Activated CD4-positive, alpha-beta T cell treated with anti-CD3 and anti-CD28 coated beads, Interleukin-2, amount 10 ng/mL, durations not matched to agents 24 days and 14 days (primary cell): Measurements from ENCODE around the gene PDE4A. TPM values are rescaled to one million over a fixed set of nuclear protein-coding genes. Genes with fewer than 3 reads are reported as not detected.
"Not testable (repeated sequence)": the region's sequence is repeated elsewhere in the genome, so short reads cannot be mapped to it uniquely, and the experiment has no call there.

Source experiments
- DNase-seq: peaks from one replicate; pipeline ENCODE4 v3.0.0; 2022
- H3K27ac Mint-ChIP-seq: one replicate; pipeline ENCODE4 v1.8.0; 2022; ENCODE audit warnings: mild to moderate bottlenecking, mixed read lengths
- H3K27me3 Mint-ChIP-seq: one replicate; pipeline ENCODE4 v1.8.0; 2022; ENCODE audit warnings: mixed read lengths
- H3K36me3 Mint-ChIP-seq: one replicate; pipeline ENCODE4 v1.8.0; 2022; ENCODE audit warnings: low read depth, mild to moderate bottlenecking, mixed read lengths
- H3K4me1 Mint-ChIP-seq: one replicate; pipeline ENCODE4 v1.8.0; 2021; ENCODE audit warnings: mixed read lengths
- H3K4me3 Mint-ChIP-seq: one replicate; pipeline ENCODE4 v1.8.0; 2022; ENCODE audit warnings: mild to moderate bottlenecking, moderate library complexity, mixed read lengths
- H3K9me3 Mint-ChIP-seq: one replicate; pipeline ENCODE4 v1.8.0; 2021; ENCODE audit warnings: mixed read lengths
- intact Hi-C: fragments of 100-400 bp; cut with micrococcal nuclease; formaldehyde crosslinking; loops from one replicate; pipeline ENCODE4 v1.15.1; 2023
- total RNA-seq: library from RNA; stranded (reverse); gene quantifications from 2 replicates; pipeline ENCODE4 v1.2.3, GENCODE V29; 2022

The PDE4A gene
- total RNA-seq, 1 donor from 2014 or later, result 58.0 TPM

GRCh38 chr19:10393137-10393536 is 27.2 kb upstream of the PDE4A start:
- Mint-ChIP-seq H3K27ac (no peak overlapping the region), H3K4me3 (no peak overlapping the region), H3K4me1 (peaks cover 13% of the 10 kb centered on the region), H3K27me3 (no peaks in the 10 kb centered on the region), H3K36me3 (peaks cover 68% of the 10 kb centered on the region), H3K9me3 (no peaks in the 10 kb centered on the region)
- no peak for DNase-seq
- intact Hi-C loops, result no loop called here

DNA sequence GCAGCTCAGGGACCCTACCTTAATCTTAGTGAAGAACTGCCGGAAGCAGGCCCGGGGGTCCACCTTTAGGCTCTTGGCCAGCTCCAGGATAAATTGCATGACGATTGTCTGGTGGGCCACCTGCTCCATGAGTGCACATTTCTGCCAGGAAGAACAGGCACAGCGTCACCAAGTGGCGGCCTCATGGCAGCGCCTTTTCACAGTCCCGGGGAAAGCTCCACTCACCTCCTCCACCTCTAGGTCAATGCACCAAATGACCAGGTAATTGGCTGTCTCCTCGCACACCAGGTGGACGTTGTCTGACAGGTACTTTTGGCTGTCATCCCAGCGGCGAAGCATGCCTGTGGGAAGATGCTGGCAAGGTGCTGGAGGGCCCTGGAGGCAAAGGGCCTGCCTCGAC is 25.3 kb upstream of the PDE4A start:
- Mint-ChIP-seq H3K4me3 (no peak overlapping the region), H3K27me3 (no peaks in the 10 kb centered on the region), H3K9me3 (no peaks in the 10 kb centered on the region), H3K4me1 (peaks cover 9% of the 10 kb centered on the region), H3K27ac (no peak overlapping the region), H3K36me3 (peaks cover 65% of the 10 kb centered on the region)
- DNase-seq, result no peak
- intact Hi-C loops, result no loop called here

DNA sequence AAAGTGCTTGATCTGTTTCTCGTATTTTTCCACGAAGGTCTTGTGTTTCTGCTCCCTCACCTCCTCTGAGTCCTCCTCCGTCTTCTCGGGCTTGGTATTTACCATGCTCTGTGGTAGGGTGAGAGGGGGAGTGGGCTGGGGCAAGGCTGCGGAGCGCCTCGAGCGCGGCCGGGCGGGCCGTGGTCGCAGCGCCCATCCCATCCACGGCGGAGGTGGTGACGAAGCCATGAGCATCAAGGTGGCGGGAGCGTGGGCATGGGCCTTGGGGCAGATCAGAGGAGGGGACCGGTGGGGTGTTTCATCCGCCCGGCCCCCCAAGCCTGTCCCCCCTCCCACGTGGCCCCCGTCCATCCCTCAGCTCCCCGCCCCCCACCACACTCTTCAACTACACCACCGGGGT is 24.9 kb upstream of the PDE4A start:
- peaks cover 8% of the 10 kb centered on the region for H3K4me1 Mint-ChIP-seq
- no peaks in the 10 kb centered on the region for H3K9me3 Mint-ChIP-seq
- peaks cover 65% of the 10 kb centered on the region for H3K36me3 Mint-ChIP-seq
- H3K4me3 Mint-ChIP-seq, result no peak overlapping the region
- intact Hi-C loops, result no loop called here
- DNase-seq, result no peak
- no peak overlapping the region for H3K27ac Mint-ChIP-seq
- H3K27me3 Mint-ChIP-seq, result no peaks in the 10 kb centered on the region

GRCh38 chr19:10395917-10396316 is 24.4 kb upstream of the PDE4A start:
- intact Hi-C loops, result no loop called here
- H3K27ac Mint-ChIP-seq, result no peak overlapping the region
- H3K27me3 Mint-ChIP-seq, result no peaks in the 10 kb centered on the region
- H3K36me3 Mint-ChIP-seq, result peaks cover 60% of the 10 kb centered on the region
- H3K4me3 Mint-ChIP-seq, result no peak overlapping the region
- no peak for DNase-seq
- H3K9me3 Mint-ChIP-seq, result no peaks in the 10 kb centered on the region
- peaks cover 9% of the 10 kb centered on the region for H3K4me1 Mint-ChIP-seq

DNA sequence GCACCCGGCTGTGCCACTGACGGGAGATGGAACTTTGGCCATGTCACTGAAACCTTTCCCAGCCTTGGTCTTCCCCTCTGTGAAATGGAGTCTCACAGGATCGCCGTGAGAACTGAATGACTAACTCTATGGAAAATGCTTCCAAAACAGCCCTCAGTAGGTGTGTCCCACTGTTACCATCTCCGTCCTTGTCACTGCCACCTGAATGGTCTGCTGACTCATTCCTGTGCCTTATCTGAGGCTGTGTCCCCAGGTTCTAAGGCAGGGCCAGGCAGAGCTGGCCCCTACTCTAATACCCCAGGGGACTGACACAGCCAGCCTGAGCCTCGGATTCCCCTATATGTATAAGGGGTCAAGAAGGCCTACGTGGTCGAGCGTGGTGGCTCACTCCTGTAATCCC is 21.5 kb upstream of the PDE4A start:
- H3K4me3 Mint-ChIP-seq, result no peak overlapping the region
- no peaks in the 10 kb centered on the region for H3K27me3 Mint-ChIP-seq
- intact Hi-C loops, result no loop called here
- H3K4me1 Mint-ChIP-seq, result peaks cover 29% of the 10 kb centered on the region
- H3K9me3 Mint-ChIP-seq, result no peaks in the 10 kb centered on the region
- peaks cover 67% of the 10 kb centered on the region for H3K36me3 Mint-ChIP-seq
- H3K27ac Mint-ChIP-seq, result no peak overlapping the region
- DNase-seq, result no peak

GRCh38 chr19:10399340-10399739 is 21.0 kb upstream of the PDE4A start:
- Mint-ChIP-seq H3K4me1 (peaks cover 31% of the 10 kb centered on the region), H3K36me3 (peaks cover 66% of the 10 kb centered on the region)
- H3K4me3 Mint-ChIP-seq, H3K27me3 Mint-ChIP-seq, DNase-seq, H3K27ac Mint-ChIP-seq, H3K9me3 Mint-ChIP-seq, intact Hi-C loops: not testable (repeated sequence)

DNA sequence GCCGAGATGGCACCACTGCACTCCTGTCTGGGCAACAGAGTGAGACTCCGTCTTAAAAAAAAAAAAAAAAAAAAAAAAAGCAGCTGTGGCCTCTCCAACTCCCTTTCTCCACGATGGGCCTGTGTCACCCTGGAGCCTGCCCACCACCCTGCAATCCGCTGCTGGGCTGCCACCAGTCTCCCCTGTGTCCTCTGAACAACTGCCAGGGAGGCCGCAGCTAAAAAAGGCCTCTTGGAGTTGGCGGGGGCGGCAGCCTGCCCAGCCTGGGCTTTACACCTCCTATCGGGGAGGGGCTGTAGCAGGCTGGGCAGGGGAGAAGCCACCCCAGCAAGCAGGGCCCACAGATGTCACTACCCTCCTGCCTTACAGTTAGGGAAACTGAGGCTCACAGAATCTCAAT is 20.5 kb upstream of the PDE4A start:
- H3K9me3 Mint-ChIP-seq, result no peaks in the 10 kb centered on the region
- peak overlapping the region; percentile 99 for H3K4me3 Mint-ChIP-seq
- no peak overlapping the region for H3K27ac Mint-ChIP-seq
- no peaks in the 10 kb centered on the region for H3K27me3 Mint-ChIP-seq
- intact Hi-C loops, result loop anchor here (5.0 kb wide), 3 partner anchors 167 to 293 kb away; partner anchors contain the start of genes CDKN2D, ILF3, KRI1 and PPAN
- DNase-seq, result no peak
- peaks cover 62% of the 10 kb centered on the region for H3K36me3 Mint-ChIP-seq
- H3K4me1 Mint-ChIP-seq, result peaks cover 35% of the 10 kb centered on the region

- peaks cover 55% of the 10 kb centered on the region for H3K4me1 Mint-ChIP-seq
- DNase-seq, result peak; percentile 76
- peaks cover 47% of the 10 kb centered on the region for H3K36me3 Mint-ChIP-seq
These were observed 17.8 kb upstream of the PDE4A start for GRCh38 chr19:10402441-10403038.

GRCh38 chr19:10403137-10404021 is 17.0 kb upstream of the PDE4A start, which contains the start of gene CDC37:
TSS of gene CDC37 (minus strand) at chr19:10403542. CDS start at chr19:10403479, 63 bp downstream.
- no peaks in the 10 kb centered on the region for H3K9me3 Mint-ChIP-seq
- H3K27ac Mint-ChIP-seq, result peak within 1 kb of the TSS; percentile 98
- peak within 1 kb of the TSS; percentile 99 for H3K4me3 Mint-ChIP-seq
- peaks cover 38% of the 10 kb centered on the region for H3K36me3 Mint-ChIP-seq
- peaks cover 58% of the 10 kb centered on the region for H3K4me1 Mint-ChIP-seq
- H3K27me3 Mint-ChIP-seq, result no peaks in the 10 kb centered on the region
- peak; percentile 100 for DNase-seq
- intact Hi-C loops, result loop anchor here (1.0 to 5.0 kb wide), 7 partner anchors 21 to 296 kb away; partner anchors contain the start of genes CDKN2D, ILF3, KRI1 and PPAN

More at GRCh38 chr19:10402441-10403038, 17.8 kb upstream of the PDE4A start:
- Mint-ChIP-seq H3K9me3 (no peaks in the 10 kb centered on the region), H3K27ac (peak overlapping the region; percentile 98), H3K27me3 (no peaks in the 10 kb centered on the region), H3K4me3 (peak overlapping the region; percentile 99)
- intact Hi-C loops, result loop anchor here (2.0 to 5.0 kb wide), 5 partner anchors 70 to 295 kb away; partner anchors contain the start of genes CDKN2D, ILF3, KRI1 and PPAN

DNA sequence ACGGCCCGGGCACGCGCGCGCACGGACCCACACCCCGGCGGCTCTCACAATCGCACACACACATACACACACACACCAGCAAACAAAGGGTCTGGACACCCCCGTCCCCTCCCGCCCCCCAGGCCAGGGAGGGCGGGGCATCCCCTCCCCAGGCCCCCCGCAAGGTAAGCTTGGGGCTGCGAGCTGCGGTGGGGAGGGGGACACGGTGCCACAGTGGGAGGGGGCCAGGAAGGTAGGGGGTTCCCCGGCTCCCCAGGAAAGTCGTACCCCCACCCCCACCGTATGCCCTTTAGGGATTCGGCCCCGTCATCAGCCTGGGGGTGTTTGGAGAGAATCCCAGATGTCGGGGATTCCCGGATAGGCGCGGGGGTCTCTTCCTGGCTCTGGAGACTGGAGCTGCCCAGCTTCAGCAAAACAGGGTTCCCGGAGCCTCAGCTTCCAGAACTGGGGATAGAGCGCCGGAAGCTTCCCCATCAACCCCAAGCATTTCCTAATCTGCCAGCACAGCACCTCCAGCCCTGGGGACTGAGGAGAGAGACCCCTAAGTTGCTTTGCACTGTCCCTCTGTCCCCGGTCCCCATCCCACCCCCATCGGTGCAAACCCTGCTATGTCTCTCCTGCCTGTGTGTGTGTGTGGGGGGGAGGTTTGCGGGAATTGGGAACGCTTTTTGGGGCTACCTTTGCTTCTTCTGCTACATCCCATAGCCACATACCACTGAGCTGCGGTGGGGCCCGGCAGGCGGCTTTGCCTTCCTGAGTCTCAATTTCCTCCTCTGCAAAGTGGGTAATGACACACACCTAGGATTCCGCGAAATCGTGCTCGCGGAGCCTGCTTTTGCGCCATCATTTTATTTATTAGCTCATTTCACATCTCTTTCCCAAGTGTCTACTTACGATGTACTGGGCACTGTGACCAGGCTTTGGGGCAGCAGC is 15.2 kb upstream of the PDE4A start:
- Mint-ChIP-seq H3K27ac (peak overlapping the region; percentile 98), H3K36me3 (peaks cover 34% of the 10 kb centered on the region), H3K9me3 (no peaks in the 10 kb centered on the region), H3K27me3 (no peaks in the 10 kb centered on the region), H3K4me1 (peaks cover 72% of the 10 kb centered on the region), H3K4me3 (peak overlapping the region; percentile 99)
- intact Hi-C loops, result loop anchor here (1.0 to 5.0 kb wide), 5 partner anchors 20 to 298 kb away; partner anchors contain the start of genes CDKN2D, ILF3, KRI1 and PPAN
- DNase-seq, result peak; percentile 88

DNA sequence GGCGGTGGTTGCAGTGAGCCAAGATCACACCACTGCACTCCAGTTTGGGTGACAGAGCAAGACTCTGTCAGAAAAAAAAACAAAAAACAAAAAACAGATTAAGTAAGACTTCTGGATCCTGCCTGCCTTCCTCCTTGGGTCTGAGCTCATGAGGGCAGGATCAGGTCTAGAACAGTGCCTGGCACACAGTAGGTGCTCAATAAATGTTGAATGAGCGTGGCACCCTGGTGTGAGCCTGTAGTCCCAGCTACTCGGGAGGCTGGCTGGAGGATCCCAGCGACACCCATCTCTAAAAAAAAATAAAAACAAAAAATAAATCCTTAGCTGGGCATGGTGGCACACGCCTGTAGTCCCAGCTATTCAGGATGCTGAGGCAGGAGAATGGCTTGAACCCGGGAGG is 14.1 kb upstream of the PDE4A start:
- Mint-ChIP-seq H3K4me1 (peaks cover 76% of the 10 kb centered on the region), H3K27me3 (no peaks in the 10 kb centered on the region), H3K9me3 (no peaks in the 10 kb centered on the region), H3K4me3 (peak overlapping the region; percentile 99), H3K36me3 (peaks cover 32% of the 10 kb centered on the region), H3K27ac (peak overlapping the region; percentile 97)
- DNase-seq, result no peak
- intact Hi-C loops, result no loop called here

DNA sequence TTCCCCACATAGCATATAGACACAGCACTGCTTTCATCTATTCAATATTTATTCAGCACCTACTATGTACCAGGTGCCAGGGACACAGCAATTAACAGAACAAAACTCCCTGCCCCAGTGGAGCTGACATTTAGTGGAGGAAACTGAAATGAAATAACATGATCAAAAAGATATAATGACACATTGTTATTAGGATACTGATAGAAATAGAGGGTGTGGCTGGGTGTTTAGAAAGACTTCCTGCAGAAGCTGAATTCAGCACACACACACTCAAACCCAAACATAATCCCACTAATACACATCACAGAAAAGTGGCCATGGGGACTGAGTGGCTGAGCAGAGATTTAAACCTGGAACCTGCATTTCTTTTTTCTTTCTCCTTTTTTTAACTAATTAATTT is 13.2 kb upstream of the PDE4A start:
- Mint-ChIP-seq H3K4me3 (peak overlapping the region; percentile 99), H3K9me3 (no peaks in the 10 kb centered on the region), H3K27me3 (no peaks in the 10 kb centered on the region), H3K4me1 (peaks cover 76% of the 10 kb centered on the region), H3K27ac (peak overlapping the region; percentile 97), H3K36me3 (peaks cover 25% of the 10 kb centered on the region)
- intact Hi-C loops, result no loop called here
- DNase-seq, result no peak
